Stimulated activated CD8-positive, alpha-beta memory T cell treated with anti-CD3 and anti-CD28 coated beads, Interleukin-7, amount 100 ng/mL, for 48 hours (primary cell): ENCODE measurements around the gene FXYD7.
"Not testable (repeated sequence)": the region's sequence is repeated elsewhere in the genome, so short reads cannot be mapped to it uniquely, and the experiment has no call there.

ENCODE experiments used
- DNase-seq, 2 donors: peaks; one replicate each; pipeline ENCODE4 v3.0.0-alpha.2; 2020; ENCODE audit warnings: low read depth in 1 of 2; ENCODE audit errors: extremely low read depth in 1 of 2

Gene FXYD7

GRCh38 chr19:35142606-35143230 lies 337 bp upstream of the FXYD7 start:
- peak in 1 of 2 donors; percentile 38 for DNase-seq

- DNase-seq: no peak
Measured at GRCh38 chr19:35143818-35144217, 763 bp downstream of the FXYD7 start.

- DNase-seq: no peak
Measured at GRCh38 chr19:35144259-35144599, 1.2 kb downstream of the FXYD7 start.

- DNase-seq: no peak
Measured at GRCh38 chr19:35144600-35145436, 1.8 kb downstream of the FXYD7 start.

- no peak for DNase-seq
Measured at GRCh38 chr19:35146746-35147459, 3.8 kb downstream of the FXYD7 start.

GRCh38 chr19:35149463-35149862 lies 6.4 kb downstream of the FXYD7 start:
- DNase-seq: no peak

- no peak for DNase-seq
Measured at GRCh38 chr19:35150445-35150844, 7.4 kb downstream of the FXYD7 start.

GRCh38 chr19:35151273-35152065 lies 8.4 kb downstream of the FXYD7 start:
- DNase-seq: no peak

GRCh38 chr19:35153129-35153522 lies 10.1 kb downstream of the FXYD7 start:
- DNase-seq: not testable (repeated sequence)

GRCh38 chr19:35153701-35154524 lies 10.9 kb downstream of the FXYD7 start:
- peak; percentile 53 to 61 for DNase-seq

GRCh38 chr19:35154525-35155406 lies 11.7 kb downstream of the FXYD7 start, which contains the start of gene FXYD5:
FXYD5 (plus strand) TSS chr19:35154735; CDS start chr19:35155551, 816 bp downstream.
- peak; percentile 64 to 84 for DNase-seq

GRCh38 chr19:35155441-35155840 lies 12.4 kb downstream of the FXYD7 start:
- no peak for DNase-seq

- no peak for DNase-seq
Measured at GRCh38 chr19:35155981-35156672, 13.1 kb downstream of the FXYD7 start.

GRCh38 chr19:35156673-35157014 lies 13.6 kb downstream of the FXYD7 start:
- DNase-seq: no peak

GRCh38 chr19:35157431-35157830 lies 14.4 kb downstream of the FXYD7 start:
- DNase-seq: no peak

GRCh38 chr19:35159606-35160005 lies 16.6 kb downstream of the FXYD7 start:
- DNase-seq: no peak

- no peak for DNase-seq
Measured at GRCh38 chr19:35160629-35161433, 17.8 kb downstream of the FXYD7 start.

- DNase-seq: no peak
Measured at GRCh38 chr19:35161434-35161743, 18.3 kb downstream of the FXYD7 start.
